ENCODE measurements around the gene PPP2R5C.
"Not testable (repeated sequence)": the region's sequence is repeated elsewhere in the genome, so short reads cannot be mapped to it uniquely, and the experiment has no call there.

The PPP2R5C gene

DNA sequence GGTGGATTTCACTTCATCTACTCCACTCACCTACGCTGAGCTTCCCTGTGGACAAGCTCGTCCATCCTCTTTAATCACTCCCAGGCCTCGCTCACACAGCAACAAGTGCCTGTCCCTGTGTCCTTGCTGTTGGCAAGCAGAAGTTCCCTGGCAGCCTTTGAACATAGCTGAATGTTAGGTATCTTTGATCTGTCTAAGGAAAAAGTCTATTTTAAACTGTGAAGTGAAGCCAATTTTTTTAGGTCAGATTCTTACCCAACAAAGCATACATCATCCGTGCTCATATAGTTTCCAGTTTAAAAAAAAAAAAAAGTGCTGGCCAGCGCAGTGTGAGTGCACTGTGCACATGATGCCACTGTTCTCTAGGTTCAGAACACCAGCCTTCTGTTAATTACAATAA is 36.3 kb downstream of the PPP2R5C start:
- CTCF ChIA-PET = interaction anchor here (1.3 to 2.0 kb wide), 2 partner anchors 12 to 27 kb away, joined by 3 to 5 read pairs; no protein-coding TSS in a partner anchor
- TF ChIP-seq CTCF (IDR thresholded peaks at IDR 0.05; ENCODE audit: control extremely low read depth, extremely low read depth, low read depth, missing control alignments) = no peak
- POLR2A ChIA-PET = no interaction called here
- no peak for DNase-seq (ENCODE audit: extremely low spot score)

GRCh38 chr14:101804373-101804772 is 42.9 kb downstream of the PPP2R5C start:
- CTCF ChIA-PET = interaction anchor here (1.5 to 1.7 kb wide), 2 partner anchors 10 to 15 kb away, joined by 5 to 6 read pairs; no protein-coding TSS in a partner anchor
- POLR2A ChIA-PET; DNase-seq (ENCODE audit: extremely low spot score): not testable (repeated sequence)

GRCh38 chr14:101806252-101806651 is 44.7 kb downstream of the PPP2R5C start:
- CTCF ChIA-PET; DNase-seq (ENCODE audit: extremely low spot score); POLR2A ChIA-PET: not testable (repeated sequence)

DNA sequence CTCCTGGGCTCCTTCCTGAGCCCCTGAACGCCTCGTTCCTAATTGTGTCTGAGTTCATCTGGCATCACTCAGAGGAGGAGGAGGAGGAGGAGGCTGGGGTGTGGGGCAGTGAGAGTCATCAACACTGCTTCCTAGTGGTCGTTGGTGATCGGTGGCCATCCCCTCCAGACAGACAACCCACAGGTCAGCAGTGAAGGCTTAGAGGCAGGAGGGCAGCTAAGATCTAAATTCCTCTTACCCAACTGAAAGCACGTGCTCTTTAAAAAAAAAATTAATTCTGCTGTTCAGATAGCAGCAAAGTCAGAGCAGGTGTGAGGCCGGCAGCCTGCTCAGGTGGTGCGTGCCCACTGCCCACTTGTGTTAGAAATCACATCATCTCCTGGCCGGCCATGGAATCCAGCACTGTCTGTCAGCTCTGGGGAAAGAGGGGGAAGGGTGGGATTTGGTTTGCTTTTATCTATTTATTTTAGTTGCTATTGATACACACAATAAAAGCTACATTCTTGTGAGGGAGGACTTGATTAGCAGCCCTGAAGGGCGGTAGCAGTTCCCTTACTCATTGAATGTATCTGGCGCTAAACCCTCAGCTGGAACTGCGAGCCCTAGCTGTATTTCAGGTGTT is 46.6 kb downstream of the PPP2R5C start:
- no peak for DNase-seq (ENCODE audit: extremely low spot score)
- ChIA-PET CTCF (interaction anchor here (1.1 to 2.2 kb wide), 4 partner anchors 12 to 38 kb away, joined by 3 to 9 read pairs (median 4); no protein-coding TSS in a partner anchor), POLR2A (no interaction called here)
- TF ChIP-seq CTCF (IDR thresholded peaks at IDR 0.05; ENCODE audit: control extremely low read depth, extremely low read depth, low read depth, missing control alignments) = no peak

GRCh38 chr14:101808894-101809670 is 47.6 kb downstream of the PPP2R5C start:
- ChIA-PET POLR2A (interaction anchor here (0.7 to 1.5 kb wide), 6 partner anchors 15 to 551 kb away, joined by 3 to 8 read pairs (median 4); no protein-coding TSS in a partner anchor), CTCF (interaction anchor here (0.7 to 2.2 kb wide), 8 partner anchors 10 to 38 kb away, joined by 3 to 9 read pairs (median 4); no protein-coding TSS in a partner anchor)
- TF ChIP-seq CTCF (IDR thresholded peaks at IDR 0.05; ENCODE audit: control extremely low read depth, extremely low read depth, low read depth, missing control alignments) = no peak
- no peak for DNase-seq (ENCODE audit: extremely low spot score)

DNA sequence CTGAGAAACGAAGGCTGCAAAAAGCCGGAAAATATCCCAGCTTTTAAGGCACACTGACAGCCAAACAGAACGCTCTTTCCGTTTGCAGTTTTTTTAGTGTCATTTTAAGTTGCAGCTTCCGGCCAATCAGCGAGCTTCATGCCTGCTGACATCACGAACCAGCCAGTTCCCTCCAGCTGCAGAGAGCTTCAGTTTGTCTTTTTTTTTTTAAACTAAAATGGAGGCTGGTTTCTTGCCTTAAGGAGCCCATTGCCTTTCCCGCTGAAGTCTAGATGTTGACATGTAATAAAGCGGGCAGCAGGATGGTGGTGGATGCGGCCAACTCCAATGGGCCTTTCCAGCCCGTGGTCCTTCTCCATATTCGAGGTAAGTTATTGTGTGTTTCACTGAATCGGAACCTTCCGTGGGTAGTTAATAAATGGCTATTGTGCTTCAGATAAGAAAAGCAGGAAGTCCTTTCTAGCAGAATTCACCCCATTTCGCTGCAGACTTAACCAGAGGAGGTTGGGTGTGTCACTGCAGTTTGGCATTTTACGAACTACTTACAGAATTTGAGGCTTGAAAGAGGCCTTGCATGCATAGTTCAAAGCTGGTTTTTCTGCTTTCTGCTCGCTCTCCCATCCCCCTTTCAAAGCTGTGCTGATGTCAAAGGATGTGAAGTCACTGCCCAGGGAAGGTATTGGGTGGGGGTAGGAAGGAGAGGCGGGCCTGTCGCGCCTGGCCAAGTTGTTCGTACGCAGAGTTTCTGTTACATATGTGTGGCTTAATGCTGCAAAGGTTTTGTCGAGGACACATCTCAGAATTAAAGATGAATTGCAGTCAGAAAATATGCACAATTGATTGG is 48.4 kb downstream of the PPP2R5C start:
- ChIA-PET POLR2A (interaction anchor here (0.5 to 1.5 kb wide), 7 partner anchors 14 to 551 kb away, joined by 3 to 8 read pairs (median 4); no protein-coding TSS in a partner anchor), CTCF (interaction anchor here (0.7 to 1.8 kb wide), 6 partner anchors 9 to 39 kb away, joined by 3 to 9 read pairs (median 4); no protein-coding TSS in a partner anchor)
- no peak for TF ChIP-seq CTCF (IDR thresholded peaks at IDR 0.05; ENCODE audit: control extremely low read depth, extremely low read depth, low read depth, missing control alignments)
- peak; percentile 86 for DNase-seq (ENCODE audit: extremely low spot score)

Measured in GM10248 (cell line).